GM21786 (cell line): ENCODE data around the gene SPOCD1.
A peak's percentile ranks its signal among the peaks of the same experiment; 100 is the strongest.

Experiments
- ATAC-seq: cut with Tn5 transposase; IDR thresholded peaks from one replicate; pipeline ENCODE4 v1.9.1; 2021; ENCODE audit not compliant: unreplicated experiment

Gene SPOCD1

DNA sequence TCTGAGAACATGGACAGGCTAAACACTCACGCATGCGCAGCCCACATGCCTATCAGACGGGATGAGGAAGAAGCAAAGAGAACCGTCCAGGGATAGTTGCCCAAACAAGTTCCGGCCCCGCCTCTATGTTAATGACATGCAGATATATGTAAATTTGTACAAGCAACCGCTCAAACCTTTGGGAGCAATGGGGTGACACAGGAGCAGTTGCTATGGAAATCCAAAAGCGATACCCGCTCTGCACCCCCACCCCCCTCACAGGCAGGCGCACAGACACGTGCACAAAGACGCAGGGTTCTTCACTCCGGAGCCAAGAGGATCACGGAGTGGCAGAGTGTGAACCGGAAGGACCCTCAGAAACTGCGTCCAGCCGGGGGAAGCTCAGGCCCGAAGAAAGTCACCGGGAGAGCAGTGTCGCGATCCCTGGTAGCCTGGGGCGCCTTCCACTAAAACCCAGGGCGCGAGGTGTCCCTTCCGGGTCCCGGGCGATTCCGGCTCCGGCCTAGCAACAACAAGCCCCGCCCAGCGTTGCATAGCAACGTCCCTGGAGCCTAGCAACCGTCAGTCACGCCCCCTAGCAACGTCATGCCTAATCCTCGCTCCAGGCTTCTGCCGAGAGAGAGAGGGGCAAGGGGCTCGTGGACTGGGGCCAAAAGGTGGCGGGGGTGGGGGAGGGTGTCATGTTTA lies 27.5 kb downstream of the SPOCD1 start:
- ATAC-seq: peak; percentile 69

DNA sequence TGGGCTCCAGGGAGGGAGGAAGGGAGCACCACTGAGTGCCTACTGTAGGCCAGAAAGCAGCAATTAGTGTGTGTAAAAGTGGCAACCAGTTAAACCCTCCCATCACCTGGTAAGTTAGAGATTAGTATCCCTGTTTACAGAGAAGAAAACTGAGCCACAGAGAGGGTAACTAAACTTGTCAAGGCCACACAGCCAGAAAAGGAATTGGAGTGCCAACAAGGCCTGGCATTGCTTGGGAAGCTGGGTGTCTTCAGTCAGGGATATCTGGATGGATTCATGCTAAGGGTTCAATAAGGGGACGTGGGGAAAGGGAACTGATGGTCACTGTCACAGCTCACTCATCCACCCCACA lies 28.1 kb downstream of the SPOCD1 start:
- no peak for ATAC-seq

DNA sequence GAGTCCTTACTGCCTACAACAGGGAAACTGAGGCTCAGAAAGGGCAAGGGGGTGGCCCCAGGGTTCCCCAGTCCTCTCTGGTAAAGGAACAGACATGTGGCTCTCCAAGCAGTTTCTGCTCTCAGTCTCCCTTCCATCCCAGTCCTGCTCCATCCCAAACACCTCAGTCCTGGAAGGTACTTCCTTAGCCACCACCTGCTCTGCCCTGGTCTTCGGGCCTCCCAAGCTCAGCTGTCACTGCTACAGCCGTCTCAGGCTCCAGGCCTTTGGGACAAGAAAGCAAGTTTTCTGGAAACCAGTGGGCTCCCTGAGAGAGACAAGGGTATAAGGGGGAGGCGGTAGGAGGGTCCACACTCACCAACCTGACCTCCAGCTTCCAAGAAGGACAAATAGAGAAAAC lies 28.6 kb downstream of the SPOCD1 start:
- ATAC-seq: no peak

DNA sequence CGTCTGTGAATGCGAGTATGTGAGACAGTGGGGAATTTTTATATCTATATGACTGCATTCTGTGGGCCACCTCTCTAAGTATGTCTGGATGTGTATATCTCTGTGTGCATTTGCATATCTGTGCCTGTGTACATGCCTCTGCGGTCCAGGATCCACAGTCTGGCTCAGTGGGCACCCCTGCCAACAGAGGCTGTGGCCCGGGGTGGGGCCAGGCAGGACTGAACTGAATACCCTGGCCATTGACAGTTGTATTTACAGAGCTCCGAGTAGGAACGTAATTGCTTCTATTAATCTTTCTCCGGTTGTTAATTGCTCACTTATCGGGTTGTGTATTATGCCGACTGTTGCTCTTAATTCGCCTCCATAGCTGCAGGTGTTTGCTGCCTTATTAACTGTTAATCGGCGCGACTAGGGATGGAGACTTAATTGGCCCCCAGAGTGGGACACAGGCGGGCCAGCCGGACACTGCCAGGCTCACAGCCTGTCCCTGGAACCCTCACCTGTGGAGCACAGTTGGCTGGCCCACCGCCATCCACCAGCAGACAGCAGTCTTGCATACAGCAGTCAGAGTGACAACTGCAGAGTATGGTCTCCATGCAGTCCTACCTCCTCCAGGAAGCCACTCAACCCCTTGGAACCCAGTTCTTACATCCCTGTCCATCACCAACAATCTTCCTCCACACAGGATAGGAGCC lies 29.3 kb downstream of the SPOCD1 start:
- no peak for ATAC-seq

DNA sequence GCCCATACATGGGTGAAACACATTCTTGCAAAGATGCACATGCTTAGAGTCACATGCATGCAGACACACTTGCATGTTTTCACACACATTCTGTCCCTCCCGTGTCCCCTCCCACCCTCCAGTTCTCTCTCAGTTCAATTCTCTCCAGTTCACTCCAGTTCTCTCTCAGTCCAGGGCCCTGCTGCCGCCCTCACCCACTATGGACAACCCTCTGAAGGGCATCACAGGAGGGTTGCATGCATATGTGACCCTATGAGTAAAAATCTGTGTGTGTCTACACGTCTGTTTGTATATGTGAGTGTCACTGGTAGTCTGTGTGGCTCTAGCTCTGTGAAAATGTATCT lies 29.9 kb downstream of the SPOCD1 start:
- no peak for ATAC-seq

DNA sequence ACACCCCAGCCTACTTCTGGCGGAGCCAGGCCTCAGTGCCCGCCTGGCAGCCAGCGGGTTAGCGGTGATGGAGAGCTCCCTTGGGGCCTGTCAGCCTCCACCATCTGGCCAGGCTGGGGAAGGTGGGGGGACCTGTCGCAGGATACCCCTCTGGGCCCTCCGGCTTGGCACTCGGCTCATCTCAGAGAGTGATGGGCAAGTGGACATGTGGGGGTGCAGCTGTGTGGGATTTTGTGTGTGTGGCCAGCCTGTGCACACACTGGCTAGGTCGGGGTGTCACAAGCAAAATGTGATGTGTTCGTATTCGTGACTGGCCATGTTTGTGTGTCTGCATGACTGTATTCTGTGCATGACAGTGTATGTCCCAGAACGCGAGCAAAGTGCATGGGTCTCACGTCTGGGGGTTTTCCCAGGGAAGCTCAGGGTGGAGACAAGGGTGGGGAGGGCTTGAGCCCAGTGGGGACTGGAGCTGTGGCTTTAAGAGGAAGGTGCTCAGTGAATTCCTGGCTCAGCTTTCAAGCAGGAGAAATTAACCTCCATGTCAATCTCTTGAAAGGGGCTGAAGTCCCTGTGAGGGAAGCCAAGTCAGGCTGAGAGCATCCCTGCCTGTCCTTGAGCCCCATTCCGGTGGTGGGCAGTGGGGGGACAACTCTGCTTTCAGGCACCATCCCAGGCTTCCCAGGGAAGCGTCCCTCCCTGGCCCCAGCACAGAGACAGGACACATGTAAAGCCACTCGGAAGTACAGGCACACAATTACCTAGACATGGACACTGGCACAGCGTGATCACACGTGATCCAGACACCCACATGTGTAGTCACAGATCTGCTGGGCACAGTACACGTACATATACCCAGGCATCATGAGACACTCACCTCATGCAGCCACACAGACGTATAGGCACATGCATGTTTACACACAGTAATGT lies 30.5 kb downstream of the SPOCD1 start:
- ATAC-seq: no peak

DNA sequence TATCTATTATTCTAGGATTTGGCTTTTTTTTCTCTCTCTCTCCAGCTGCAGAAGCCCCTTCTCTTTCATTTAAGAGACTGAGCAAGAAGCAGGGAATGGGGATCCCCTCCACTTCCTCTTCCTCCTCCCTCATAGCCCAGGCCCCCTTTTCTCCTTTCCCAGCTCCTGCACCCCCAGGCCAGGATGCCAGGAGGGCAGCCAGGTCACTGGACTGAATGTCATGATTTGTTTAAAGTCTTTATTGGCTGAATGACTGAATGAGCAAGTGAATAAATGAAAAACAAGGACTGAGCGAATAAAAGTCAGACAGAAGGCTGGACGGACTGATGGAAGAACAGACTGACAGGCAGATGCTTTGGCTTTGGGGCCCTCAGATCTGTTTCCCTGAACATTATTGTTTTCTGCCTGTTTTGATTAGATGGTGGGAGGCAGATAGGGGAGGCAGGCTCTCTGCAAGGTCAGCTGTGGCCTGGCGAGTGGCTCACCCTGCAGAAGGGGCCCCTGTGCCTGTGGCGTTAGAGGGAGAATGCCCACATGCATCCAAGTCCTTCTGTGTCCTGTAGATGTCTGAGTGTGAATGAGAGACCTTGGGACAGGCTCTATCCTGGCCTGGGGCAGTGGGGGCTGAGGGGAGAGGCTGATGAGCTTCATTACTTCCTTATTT lies 31.3 kb downstream of the SPOCD1 start:
- no peak for ATAC-seq

DNA sequence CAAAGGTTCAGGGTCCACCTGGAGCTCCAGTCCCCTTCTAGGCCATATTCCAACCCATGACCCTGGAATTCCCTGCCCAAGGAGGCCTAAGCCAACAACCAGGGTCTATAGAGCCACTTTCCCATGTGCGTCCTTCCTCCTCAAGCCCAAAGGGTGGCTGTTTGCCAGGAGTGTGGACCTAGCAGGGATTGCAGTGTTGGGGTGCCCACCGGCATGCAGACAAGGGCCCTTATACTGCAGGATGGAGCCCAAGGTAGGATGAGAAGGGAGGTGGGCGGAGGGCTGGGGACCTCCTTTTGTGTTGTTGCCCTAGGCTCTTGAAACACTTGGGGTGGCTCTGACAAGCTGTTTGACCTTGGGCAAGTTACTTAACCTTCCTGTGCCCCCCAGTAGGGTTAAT lies 32.0 kb downstream of the SPOCD1 start:
- no peak for ATAC-seq

DNA sequence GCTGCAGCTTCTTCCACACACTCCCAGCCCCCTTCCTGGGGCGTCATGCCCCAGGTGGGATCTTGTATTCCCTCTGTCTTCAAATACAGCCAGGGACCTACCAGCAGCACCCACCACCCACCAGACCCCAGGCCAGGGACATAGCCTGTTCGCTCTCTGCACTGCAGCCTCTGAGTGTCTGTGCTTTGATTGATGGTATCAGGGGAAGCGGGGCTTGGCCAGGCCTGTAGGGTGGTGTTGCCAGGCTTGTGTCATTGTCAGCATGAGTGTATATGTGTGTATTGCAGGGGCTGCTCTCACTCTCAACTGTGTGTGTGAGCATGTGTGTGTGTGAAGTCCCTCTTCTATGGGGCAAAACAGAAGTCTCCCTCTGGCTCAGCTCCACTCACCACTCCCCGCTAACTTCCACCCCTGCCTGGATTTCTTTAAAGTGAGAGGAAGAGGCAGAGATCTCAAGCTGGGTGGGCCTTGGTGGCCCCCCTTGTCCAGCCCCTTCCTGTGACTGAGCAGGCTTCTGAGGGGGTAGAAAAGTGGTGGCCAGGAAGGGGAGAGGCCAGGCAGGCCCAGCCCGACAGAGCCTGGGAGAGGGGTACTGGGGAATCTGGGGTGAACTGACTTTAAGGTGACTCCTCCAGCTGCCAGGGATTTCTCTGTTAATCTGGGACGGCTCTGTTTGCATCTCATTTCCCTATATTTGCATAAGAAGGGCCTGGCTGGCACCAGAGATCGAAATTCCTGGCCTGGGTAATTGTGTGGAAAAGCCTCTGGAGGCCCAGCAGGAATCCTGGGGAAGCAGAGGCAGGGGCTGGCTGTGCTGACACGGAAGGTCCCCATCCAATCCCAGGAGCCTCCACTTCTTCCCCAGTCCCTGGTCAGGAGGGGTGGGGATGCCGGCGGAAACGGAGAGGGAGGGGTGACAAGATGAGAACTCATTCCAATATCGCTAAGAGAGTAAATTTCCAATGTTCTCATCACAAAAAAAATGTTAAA lies 33.1 kb downstream of the SPOCD1 start:
- ATAC-seq: no peak

DNA sequence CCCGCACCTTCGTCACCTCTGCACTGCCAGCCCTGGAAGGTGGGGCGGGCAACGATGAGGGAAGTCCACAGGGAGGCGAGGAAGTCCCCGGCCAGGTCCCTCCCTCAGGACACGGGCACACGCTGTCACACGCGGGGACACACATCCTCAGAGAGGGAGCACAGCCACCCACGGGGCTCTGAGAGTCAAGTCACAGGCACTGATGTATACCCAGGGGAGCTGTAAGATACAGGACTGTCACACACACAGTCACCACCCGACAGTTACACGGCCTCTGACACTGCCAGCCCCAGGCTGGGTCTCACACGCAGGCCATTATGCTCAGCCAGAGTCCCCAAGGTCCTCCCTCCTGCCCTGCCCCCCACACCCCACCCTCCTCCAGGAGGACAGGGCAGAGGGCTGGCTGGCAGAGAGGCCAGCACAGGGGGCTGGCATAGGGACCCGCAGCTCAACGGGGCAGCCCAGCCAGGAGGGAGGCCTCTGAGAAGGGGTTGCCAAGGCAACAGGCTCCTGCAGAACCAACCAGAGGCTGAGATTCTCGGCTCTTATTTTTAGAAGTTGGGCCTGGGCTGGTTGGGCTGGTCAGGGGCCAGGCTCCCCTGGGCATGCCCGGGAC lies 34.0 kb downstream of the SPOCD1 start:
- ATAC-seq: no peak

DNA sequence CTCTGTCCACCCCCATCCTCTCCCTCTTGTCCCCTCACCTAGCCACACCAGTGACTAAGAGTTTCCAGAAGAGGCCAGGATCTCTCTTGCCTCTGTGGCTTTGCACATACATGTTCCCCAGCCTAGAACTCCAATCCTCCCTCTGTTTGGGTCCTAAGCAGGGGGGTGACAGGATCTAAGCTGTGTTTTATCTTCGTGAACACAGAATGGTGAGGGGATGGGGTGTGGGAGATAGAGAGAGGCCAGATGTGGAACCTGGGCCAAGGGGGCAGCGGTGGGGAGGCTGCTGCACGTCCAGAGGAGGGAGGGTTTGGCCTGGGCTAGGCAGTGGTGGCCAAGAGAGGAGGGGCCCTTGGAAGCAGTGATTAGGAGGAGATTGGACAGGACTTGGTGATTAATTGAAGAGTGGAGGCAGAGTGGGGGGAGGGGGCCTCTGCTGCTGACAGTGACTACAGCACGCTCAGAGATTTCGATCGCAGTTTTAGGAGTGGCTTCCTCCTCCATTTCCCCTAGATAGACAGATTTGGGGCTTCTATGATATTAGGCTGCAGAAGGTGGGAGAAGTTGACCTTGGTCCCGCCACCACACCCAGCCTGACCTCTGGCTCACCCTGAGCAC lies 34.6 kb downstream of the SPOCD1 start:
- no peak for ATAC-seq

DNA sequence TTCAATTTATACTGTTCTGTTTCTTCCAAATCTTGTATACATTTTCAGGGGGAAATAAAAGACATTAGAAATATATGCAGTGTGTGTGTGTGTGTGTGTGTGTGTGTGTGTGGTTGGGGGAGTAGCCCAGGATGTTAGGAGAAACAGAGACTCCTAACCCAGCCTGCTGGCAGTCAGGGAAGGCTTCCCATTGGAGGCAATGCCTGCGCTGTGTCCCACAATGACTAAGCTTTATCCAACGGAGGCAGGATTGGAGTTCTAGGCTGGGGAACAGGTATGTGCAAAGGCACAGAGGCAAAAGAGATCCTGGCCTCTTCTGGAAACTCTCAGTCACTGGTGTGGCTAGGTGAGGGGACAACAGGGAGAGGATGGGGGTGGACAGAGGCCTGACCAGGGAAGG lies 35.2 kb downstream of the SPOCD1 start:
- ATAC-seq: no peak

DNA sequence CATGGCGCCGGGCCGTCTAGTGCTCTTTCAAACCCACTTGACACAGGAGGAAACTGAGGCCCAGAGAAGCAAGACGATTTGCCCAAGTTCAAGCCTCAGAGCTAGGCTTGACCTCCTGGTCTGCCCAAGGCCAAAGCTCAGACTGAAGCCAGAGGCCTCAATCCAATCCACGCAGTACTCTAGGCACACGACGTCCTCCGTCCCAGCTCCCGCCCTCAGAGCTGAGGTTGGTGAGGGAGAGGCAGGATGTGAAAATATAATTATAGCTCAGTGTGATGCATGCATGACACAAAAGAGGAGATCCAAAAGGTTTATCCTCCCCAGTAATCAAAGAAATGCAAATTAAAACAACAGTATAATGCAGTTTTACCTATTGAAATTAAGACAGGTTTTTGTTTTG lies 36.1 kb downstream of the SPOCD1 start:
- ATAC-seq: no peak

DNA sequence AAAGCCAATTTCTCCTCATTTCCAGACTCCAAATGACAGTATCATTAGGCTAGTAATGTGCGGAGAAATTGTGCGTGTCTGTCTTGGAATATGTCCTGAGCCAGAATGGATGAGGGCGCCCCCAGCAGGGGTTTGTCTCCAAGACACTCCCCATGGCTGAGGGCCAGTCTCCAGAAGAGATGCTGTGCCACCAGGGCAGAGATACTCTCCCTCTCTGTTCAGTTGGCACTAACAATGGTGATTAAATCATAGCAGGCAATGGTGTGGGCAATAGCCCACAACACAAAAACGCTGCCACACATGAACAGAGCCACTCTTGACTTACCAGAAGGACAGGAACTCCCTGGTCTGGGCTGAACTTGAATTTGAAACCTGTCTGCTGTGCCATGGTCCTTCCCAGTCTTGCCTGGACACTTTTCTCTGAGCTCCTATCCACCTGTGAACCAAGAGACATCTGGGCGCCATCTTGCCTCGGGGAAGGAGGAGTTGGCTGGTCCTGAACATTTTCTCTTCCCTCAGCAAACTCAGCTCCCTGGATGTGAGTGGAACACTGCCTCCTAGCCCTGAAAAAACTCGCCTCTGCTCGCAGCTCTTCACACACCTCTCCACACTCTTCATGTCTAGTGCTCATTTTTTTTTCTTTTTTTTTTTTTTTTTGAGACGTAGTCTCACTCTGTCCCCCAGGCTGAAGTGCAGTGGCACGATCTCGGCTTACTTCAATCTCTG lies 36.9 kb downstream of the SPOCD1 start:
- no peak for ATAC-seq

DNA sequence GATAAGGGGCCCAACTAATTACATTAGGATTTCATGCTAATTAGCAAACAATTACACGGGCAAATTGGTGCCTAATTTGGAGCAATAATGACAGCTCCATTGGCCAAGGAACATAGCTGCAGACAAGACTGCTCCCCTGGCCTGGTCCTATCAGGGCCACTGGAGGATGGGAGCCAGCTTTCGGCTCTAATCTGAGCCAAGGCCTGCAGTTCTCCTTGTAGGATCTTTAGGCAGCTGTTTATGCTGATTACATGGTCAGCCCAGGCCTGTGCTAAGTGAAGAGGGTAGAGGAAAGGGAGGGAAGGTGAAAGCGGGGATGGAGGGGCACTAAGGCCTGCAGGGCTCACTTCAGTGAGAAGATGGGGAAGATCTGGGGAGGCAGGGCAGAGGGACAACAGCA lies 39.3 kb downstream of the SPOCD1 start:
- no peak for ATAC-seq

DNA sequence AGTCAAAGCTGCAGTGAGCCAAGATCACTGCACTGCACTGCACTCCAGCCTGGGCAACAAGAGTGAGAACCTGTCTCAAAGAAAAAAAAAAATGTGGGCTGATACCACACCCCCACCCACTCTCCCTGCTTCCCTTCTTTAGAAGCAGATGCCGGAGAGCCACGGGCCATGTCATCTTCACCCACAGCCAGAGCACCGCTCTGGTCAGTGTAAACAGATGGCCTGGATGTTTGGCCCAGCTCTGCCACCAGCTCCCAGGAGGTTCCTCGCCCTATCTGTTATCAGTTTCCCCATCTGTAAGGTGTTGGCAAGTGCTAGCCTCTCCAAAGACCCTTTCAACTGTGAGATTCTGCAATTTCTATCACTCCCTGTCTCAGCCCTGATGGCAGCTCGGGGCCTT lies 39.8 kb downstream of the SPOCD1 start:
- ATAC-seq: no peak

DNA sequence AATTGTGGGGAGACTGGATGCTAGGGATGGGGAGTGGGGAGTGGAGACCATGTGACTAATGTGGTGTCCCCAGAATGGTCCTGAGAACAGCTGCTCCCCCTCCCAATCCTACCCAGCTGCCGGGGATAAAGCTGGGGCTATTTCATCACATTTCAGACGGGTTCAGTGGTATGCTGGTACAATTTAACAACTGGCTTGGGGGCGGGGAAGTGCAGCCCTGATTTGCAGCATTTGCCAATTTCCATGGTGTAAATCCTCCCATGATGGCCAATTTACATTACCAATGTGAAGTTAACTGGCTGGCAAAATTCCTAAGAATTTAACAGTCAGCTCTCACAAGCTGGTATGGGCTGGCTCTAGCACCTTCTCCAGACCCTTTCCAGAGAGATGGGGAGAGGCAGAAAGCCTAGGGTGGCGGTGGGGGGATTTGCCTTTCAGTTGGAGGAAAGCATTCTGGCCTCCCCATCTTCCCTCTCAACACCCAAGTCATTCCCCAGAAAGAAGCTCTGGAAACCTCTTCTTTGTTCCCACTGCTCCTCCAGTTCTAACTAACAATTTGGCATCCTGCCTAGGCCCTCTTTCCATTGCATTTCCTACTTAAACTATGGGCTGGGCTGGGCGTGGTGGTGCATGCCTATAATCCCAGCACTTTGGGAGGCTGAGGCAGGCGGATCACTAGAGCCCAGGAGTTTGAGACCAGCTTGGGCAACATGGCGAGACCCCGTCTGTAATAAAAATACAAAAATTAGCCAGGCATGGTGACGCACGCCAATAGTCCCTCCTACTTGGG lies 40.4 kb downstream of the SPOCD1 start:
- ATAC-seq: no peak

DNA sequence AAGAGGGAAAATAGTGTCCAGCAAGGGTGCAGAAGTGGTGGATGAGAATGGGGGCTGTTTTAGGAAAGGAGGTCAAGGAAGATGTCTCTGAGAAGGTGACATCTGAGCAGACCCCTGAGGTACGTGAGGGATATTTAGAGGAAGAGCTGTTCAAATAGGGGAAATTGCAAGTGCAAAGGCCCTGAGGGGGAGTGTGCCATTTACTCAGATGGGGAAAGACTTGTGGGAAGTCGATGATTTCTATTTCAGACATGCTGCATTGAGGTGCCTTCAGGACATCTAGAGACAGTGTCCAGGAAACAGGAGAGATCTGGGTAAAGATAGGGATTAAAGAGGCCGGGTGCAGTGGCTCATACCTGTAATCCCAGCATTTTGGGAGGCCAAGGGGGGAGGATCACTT lies 41.3 kb downstream of the SPOCD1 start:
- no peak for ATAC-seq
